Measurements from ENCODE around the gene PELI2. TPM values are rescaled to one million over a fixed set of nuclear protein-coding genes. Genes with fewer than 3 reads are reported as not detected.

Gene PELI2
- total RNA-seq, 1 donor = 14.1 TPM

GRCh38 chr14:56338674-56339073 lies 220.5 kb downstream of the PELI2 start:
- no peaks in the 10 kb centered on the region for H4K20me1 ChIP-seq (ENCODE audit: insufficient read depth, low read length)
- H3K27ac ChIP-seq (ENCODE audit: low read depth, low read length) = no peak overlapping the region
- H3K4me2 ChIP-seq (ENCODE audit: insufficient read depth, low read length) = no peak overlapping the region
- no peaks in the 10 kb centered on the region for H3K36me3 ChIP-seq (ENCODE audit: insufficient read depth, low read length)
- H3K4me3 ChIP-seq (ENCODE audit: insufficient read depth, low read length) = no peak overlapping the region
- TF ChIP-seq, protein P1, sequence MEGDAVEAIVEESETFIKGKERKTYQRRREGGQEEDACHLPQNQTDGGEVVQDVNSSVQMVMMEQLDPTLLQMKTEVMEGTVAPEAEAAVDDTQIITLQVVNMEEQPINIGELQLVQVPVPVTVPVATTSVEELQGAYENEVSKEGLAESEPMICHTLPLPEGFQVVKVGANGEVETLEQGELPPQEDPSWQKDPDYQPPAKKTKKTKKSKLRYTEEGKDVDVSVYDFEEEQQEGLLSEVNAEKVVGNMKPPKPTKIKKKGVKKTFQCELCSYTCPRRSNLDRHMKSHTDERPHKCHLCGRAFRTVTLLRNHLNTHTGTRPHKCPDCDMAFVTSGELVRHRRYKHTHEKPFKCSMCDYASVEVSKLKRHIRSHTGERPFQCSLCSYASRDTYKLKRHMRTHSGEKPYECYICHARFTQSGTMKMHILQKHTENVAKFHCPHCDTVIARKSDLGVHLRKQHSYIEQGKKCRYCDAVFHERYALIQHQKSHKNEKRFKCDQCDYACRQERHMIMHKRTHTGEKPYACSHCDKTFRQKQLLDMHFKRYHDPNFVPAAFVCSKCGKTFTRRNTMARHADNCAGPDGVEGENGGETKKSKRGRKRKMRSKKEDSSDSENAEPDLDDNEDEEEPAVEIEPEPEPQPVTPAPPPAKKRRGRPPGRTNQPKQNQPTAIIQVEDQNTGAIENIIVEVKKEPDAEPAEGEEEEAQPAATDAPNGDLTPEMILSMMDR (IDR thresholded peaks at IDR 0.05; ENCODE audit: extremely low read depth, low read depth, low read length) = no peak
- H3K79me2 ChIP-seq (ENCODE audit: insufficient read depth, low read length) = no peaks in the 10 kb centered on the region
- H3K27me3 ChIP-seq (ENCODE audit: insufficient read depth, low read length) = no peaks in the 10 kb centered on the region
- no peak overlapping the region for H2AFZ ChIP-seq (ENCODE audit: low read length)
- H3K4me1 ChIP-seq (ENCODE audit: insufficient read depth, low read length) = peaks cover 34% of the 10 kb centered on the region
- H3K9me3 ChIP-seq (ENCODE audit: low read depth, low read length) = no peaks in the 10 kb centered on the region
- DNase-seq (ENCODE audit: insufficient read length, low spot score, missing footprints) = no peak

- H3K4me2 ChIP-seq (ENCODE audit: insufficient read depth, low read length) = peak overlapping the region; percentile 57
- DNase-seq (ENCODE audit: insufficient read length, low spot score, missing footprints) = peak; percentile 59
- no peak overlapping the region for H3K4me3 ChIP-seq (ENCODE audit: insufficient read depth, low read length)
- no peaks in the 10 kb centered on the region for H3K9me3 ChIP-seq (ENCODE audit: low read depth, low read length)
- TF ChIP-seq, protein P1 (IDR thresholded peaks at IDR 0.05; ENCODE audit: extremely low read depth, low read depth, low read length) = peak; percentile 99
- H4K20me1 ChIP-seq (ENCODE audit: insufficient read depth, low read length) = no peaks in the 10 kb centered on the region
- H2AFZ ChIP-seq (ENCODE audit: low read length) = peak overlapping the region; percentile 83
- peaks cover 25% of the 10 kb centered on the region for H3K4me1 ChIP-seq (ENCODE audit: insufficient read depth, low read length)
- H3K27ac ChIP-seq (ENCODE audit: low read depth, low read length) = peak overlapping the region; percentile 41
- no peaks in the 10 kb centered on the region for H3K79me2 ChIP-seq (ENCODE audit: insufficient read depth, low read length)
- H3K36me3 ChIP-seq (ENCODE audit: insufficient read depth, low read length) = no peaks in the 10 kb centered on the region
- no peaks in the 10 kb centered on the region for H3K27me3 ChIP-seq (ENCODE audit: insufficient read depth, low read length)
Observed at GRCh38 chr14:56339855-56340701, 221.9 kb downstream of the PELI2 start.

DNA sequence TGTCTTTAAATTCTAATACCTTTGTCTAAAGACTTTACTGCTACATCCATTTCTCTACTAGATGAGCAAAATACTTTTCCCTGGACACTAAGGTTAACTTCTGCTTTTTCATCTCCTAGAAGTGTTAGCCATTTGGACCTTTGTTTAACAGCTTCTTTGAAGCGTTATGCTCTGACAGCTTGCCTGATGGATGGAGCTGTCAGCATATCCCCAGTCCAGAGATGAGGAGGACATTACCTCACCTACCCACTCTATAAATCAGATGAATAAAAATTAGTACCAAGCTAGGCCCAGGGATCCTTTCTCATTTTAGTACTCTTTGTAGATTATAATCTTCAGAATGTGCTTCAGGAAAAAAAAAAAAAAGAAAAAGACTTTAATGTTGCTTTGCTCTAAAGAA lies 222.7 kb downstream of the PELI2 start:
- H3K27me3 ChIP-seq (ENCODE audit: insufficient read depth, low read length) = no peaks in the 10 kb centered on the region
- no peak overlapping the region for H3K4me2 ChIP-seq (ENCODE audit: insufficient read depth, low read length)
- peak overlapping the region; percentile 85 for H3K27ac ChIP-seq (ENCODE audit: low read depth, low read length)
- no peaks in the 10 kb centered on the region for H4K20me1 ChIP-seq (ENCODE audit: insufficient read depth, low read length)
- no peaks in the 10 kb centered on the region for H3K9me3 ChIP-seq (ENCODE audit: low read depth, low read length)
- H2AFZ ChIP-seq (ENCODE audit: low read length) = no peak overlapping the region
- no peaks in the 10 kb centered on the region for H3K36me3 ChIP-seq (ENCODE audit: insufficient read depth, low read length)
- H3K4me1 ChIP-seq (ENCODE audit: insufficient read depth, low read length) = peaks cover 25% of the 10 kb centered on the region
- no peak overlapping the region for H3K4me3 ChIP-seq (ENCODE audit: insufficient read depth, low read length)
- TF ChIP-seq, protein P1 (IDR thresholded peaks at IDR 0.05; ENCODE audit: extremely low read depth, low read depth, low read length) = no peak
- H3K79me2 ChIP-seq (ENCODE audit: insufficient read depth, low read length) = no peaks in the 10 kb centered on the region
- DNase-seq (ENCODE audit: insufficient read length, low spot score, missing footprints) = no peak

DNA sequence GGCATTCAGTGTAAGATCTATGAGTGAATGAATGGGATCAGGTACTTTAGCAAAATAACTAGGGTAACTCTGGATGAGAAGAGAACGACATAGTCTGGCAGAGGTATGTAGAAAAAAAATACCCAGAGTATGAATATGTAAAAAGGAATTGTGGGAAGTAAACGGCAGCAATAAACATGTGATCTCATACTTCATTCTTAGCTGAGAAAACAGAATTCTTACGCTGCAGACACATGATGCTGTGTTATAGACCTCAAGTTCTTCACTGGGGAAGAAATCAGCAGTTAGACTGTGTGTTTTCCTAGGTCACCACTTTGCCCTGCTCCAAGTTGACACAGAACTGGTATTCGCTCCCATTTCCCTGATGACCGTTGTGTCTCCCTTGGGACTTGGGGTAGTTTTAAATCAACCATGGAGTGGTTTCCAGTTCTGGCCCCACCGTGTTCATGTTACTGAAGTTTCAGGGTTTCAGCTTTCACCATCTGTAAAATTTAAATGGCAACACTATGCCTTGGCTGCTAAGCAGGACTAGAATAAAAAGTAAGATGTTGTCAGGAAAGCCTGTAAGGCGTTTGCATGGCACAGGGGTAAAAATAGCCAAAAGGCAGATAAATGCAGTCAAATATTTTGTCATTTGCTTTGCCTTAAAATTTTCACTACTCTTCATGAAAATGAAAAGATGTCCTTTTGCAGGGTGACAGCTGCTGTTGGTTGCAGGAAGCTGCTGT lies 223.7 kb downstream of the PELI2 start:
- Histone ChIP-seq H3K27me3 (ENCODE audit: insufficient read depth, low read length) (no peaks in the 10 kb centered on the region), H3K4me3 (ENCODE audit: insufficient read depth, low read length) (peak overlapping the region; percentile 36), H3K27ac (ENCODE audit: low read depth, low read length) (peak overlapping the region; percentile 85), H3K4me1 (ENCODE audit: insufficient read depth, low read length) (peaks cover 25% of the 10 kb centered on the region), H3K9me3 (ENCODE audit: low read depth, low read length) (no peaks in the 10 kb centered on the region), H3K4me2 (ENCODE audit: insufficient read depth, low read length) (peak overlapping the region; percentile 62), H2AFZ (ENCODE audit: low read length) (peak overlapping the region; percentile 52), H3K79me2 (ENCODE audit: insufficient read depth, low read length) (no peaks in the 10 kb centered on the region), H4K20me1 (ENCODE audit: insufficient read depth, low read length) (no peaks in the 10 kb centered on the region), H3K36me3 (ENCODE audit: insufficient read depth, low read length) (no peaks in the 10 kb centered on the region)
- peak; percentile 61 for DNase-seq (ENCODE audit: insufficient read length, low spot score, missing footprints)
- TF ChIP-seq, protein P1 (IDR thresholded peaks at IDR 0.05; ENCODE audit: extremely low read depth, low read depth, low read length) = no peak

Data from osteoblast (primary cell).